Kidney (tissue), 14 donors: ENCODE results near the gene BCLAF1. TPM values are rescaled to one million over a fixed set of nuclear protein-coding genes. Genes with fewer than 3 reads are reported as not detected.
"Not testable (repeated sequence)": the region's sequence is repeated elsewhere in the genome, so short reads cannot be mapped to it uniquely, and the experiment has no call there.

Source experiments
- DNase-seq, 5 donors: peaks; one replicate each; pipeline ENCODE4 v3.0.0-alpha.2; 2013 to 2020
- FAIRE-seq: peaks from 2 replicates; lab custom pipeline; 2012; peaks lifted over from hg19 to GRCh38; lab: Jason Lieb, UNC
- H3K27ac ChIP-seq, 2 donors: one replicate each; pipeline ENCODE4 v1.7.0; 2013; ENCODE audit warnings: low read depth in 2 of 2, low read length in 2 of 2, inconsistent platforms in 1 of 2
- H3K27me3 ChIP-seq: one replicate; pipeline ENCODE4 v1.7.1; 2013; ENCODE audit warnings: low read length, inconsistent platforms; ENCODE audit not compliant: control insufficient read depth, insufficient read depth
- H3K36me3 ChIP-seq, 3 donors: one replicate each; pipeline versions ENCODE4 v1.7.0 to v1.7.1; 2013; ENCODE audit warnings: low read length in 3 of 3, control low read depth in 1 of 3, inconsistent platforms in 1 of 3; ENCODE audit not compliant: insufficient read depth in 3 of 3, control insufficient read depth in 2 of 3
- H3K4me1 ChIP-seq, 3 donors: one replicate each; pipeline versions ENCODE4 v1.7.0 to v1.7.1; 2013; ENCODE audit warnings: low read length in 3 of 3, inconsistent platforms in 1 of 3, low read depth in 1 of 3; ENCODE audit not compliant: control insufficient read depth in 2 of 3, insufficient read depth in 2 of 3
- H3K4me3 ChIP-seq, 3 donors: one replicate each; pipeline versions ENCODE4 v1.7.0 to v1.8.1; 2013; ENCODE audit warnings: low read length in 3 of 3, control low read depth in 1 of 3, inconsistent platforms in 1 of 3
- H3K9ac ChIP-seq, 3 donors: one replicate each; pipeline versions ENCODE4 v1.7.0 to v1.7.1; 2013; ENCODE audit warnings: low read length in 3 of 3, control low read depth in 1 of 3, inconsistent platforms in 1 of 3
- H3K9me3 ChIP-seq, 3 donors: one replicate each; pipeline versions ENCODE4 v1.7.0 to v1.7.1; 2013; ENCODE audit warnings: low read length in 3 of 3, control low read depth in 1 of 3, inconsistent platforms in 1 of 3; ENCODE audit not compliant: control insufficient read depth in 2 of 3, insufficient read depth in 1 of 3
- intact Hi-C: fragments of 100-400 bp; cut with DNase I; formaldehyde crosslinking; loops from one replicate; pipeline ENCODE4 v1.11.1; 2022
- polyA plus RNA-seq: library from polyadenylated mRNA; stranded (reverse); fragments of 350-450 nt; fragmentation: Illumina TruSeq; extraction: RNeasy Lipid Tissue Mini Kit (QIAGEN cat#74804); gene quantifications from one replicate; pipeline ENCODE4 v1.2.3, GENCODE V29; 2014; ENCODE audit warnings: low read depth, low replicate concordance; ENCODE audit not compliant: insufficient read depth
- total RNA-seq: library from RNA; stranded (reverse); fragmentation: NEBNext Ultra II Directional; extraction: Animal tissue kit (Norgen Biotek cat#: 25700); gene quantifications from one replicate; pipeline ENCODE4 v1.2.1, GENCODE V29; 2021
- TF ChIP-seq, protein P1 (sequence below): IDR thresholded peaks from 3 replicates; pipeline ENCODE4 v1.5.1; 2012; ENCODE audit warnings: mild to moderate bottlenecking, moderate library complexity, borderline replicate concordance; ENCODE audit not compliant: insufficient read depth; ENCODE audit errors: extremely low read depth
- donor health status: control.
- donor health status: control.
- donor health status: control.
- donor health status: control.
- donor health status: control.
- donor health status: DM: yes; HTN: yes; CAD: no.
- donor health status: Normal renal cell carcinoma (clear cell type).

Gene BCLAF1
- total and polyA plus RNA-seq, 2 donors from 2014 or later, result 18.3 to 132 TPM

DNA sequence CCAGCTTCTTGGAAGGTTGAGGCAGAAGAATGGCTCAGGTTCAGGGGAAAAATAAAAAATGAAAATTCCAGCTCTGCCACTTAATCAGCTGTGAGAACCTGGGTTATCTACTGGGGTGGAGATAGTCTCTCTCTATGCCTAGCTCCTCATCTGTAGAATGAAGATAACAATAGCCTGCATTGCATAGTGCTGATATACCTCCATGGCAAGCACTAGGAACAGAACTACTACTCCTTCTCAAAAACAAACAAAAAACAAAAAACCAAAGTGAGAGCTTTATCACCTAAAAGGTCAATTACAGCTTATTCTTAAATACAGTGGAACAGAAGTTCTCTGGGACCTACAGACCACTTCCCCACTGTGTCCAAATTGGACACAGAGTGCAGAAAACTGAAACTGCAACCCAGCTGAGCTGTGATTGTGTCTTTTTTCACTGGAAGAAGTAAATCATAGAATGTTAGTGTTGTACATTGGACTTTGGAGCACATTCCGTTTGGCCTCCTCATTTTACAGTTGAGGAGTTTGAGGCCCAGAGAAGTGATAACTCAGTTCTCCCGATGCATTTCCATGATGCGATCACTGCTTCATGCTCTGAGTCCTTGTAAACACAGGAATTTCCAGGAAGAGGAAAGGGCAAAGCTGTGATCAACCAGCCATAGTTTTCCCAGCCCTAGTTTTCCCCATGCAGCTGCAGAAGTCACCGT is 62.8 kb downstream of the BCLAF1 start:
- H3K27ac ChIP-seq, result peak overlapping the region; percentile 3 to 45
- TF ChIP-seq, protein P1, sequence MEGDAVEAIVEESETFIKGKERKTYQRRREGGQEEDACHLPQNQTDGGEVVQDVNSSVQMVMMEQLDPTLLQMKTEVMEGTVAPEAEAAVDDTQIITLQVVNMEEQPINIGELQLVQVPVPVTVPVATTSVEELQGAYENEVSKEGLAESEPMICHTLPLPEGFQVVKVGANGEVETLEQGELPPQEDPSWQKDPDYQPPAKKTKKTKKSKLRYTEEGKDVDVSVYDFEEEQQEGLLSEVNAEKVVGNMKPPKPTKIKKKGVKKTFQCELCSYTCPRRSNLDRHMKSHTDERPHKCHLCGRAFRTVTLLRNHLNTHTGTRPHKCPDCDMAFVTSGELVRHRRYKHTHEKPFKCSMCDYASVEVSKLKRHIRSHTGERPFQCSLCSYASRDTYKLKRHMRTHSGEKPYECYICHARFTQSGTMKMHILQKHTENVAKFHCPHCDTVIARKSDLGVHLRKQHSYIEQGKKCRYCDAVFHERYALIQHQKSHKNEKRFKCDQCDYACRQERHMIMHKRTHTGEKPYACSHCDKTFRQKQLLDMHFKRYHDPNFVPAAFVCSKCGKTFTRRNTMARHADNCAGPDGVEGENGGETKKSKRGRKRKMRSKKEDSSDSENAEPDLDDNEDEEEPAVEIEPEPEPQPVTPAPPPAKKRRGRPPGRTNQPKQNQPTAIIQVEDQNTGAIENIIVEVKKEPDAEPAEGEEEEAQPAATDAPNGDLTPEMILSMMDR, result no peak
- intact Hi-C loops, result no loop called here
- peaks cover 0 to 10% (median 5%) of the 10 kb centered on the region in 3 donors for H3K4me1 ChIP-seq
- no peaks in the 10 kb centered on the region for H3K27me3 ChIP-seq
- H3K36me3 ChIP-seq, result no peaks in the 10 kb centered on the region
- FAIRE-seq (no peak), DNase-seq (peak in 4 of 5 donors; percentile 17 to 73 (median 50))
- H3K9me3 ChIP-seq, result no peaks in the 10 kb centered on the region
- peak overlapping the region in 2 of 3 donors; percentile 46 to 78 for H3K4me3 ChIP-seq
- peak overlapping the region in 2 of 3 donors; percentile 23 to 59 for H3K9ac ChIP-seq

GRCh38 chr6:136226027-136226673 is 63.5 kb downstream of the BCLAF1 start:
- Histone ChIP-seq H3K36me3 (no peaks in the 10 kb centered on the region), H3K9ac (peak overlapping the region in 2 of 3 donors; percentile 23 to 59), H3K4me1 (peaks cover 0 to 10% (median 5%) of the 10 kb centered on the region in 3 donors), H3K9me3 (no peaks in the 10 kb centered on the region), H3K27ac (peak overlapping the region in 1 of 2 donors; percentile 3), H3K4me3 (peak overlapping the region in 2 of 3 donors; percentile 46 to 78), H3K27me3 (no peaks in the 10 kb centered on the region)
- peak in 4 of 5 donors; percentile 47 to 70 (median 62) for DNase-seq
- intact Hi-C loops, result no loop called here
- TF ChIP-seq, protein P1, result peak; percentile 100
- peak; percentile 45 for FAIRE-seq

GRCh38 chr6:136225496-136225895 is 64.2 kb downstream of the BCLAF1 start:
- no peak overlapping the region for H3K9ac ChIP-seq
- no peaks in the 10 kb centered on the region for H3K27me3 ChIP-seq
- H3K36me3 ChIP-seq, result no peaks in the 10 kb centered on the region
- DNase-seq, result no peak
- FAIRE-seq, result no peak
- no peak overlapping the region for H3K4me3 ChIP-seq
- intact Hi-C loops, result no loop called here
- peaks cover 0 to 10% (median 5%) of the 10 kb centered on the region in 3 donors for H3K4me1 ChIP-seq
- H3K9me3 ChIP-seq, result no peaks in the 10 kb centered on the region
- H3K27ac ChIP-seq, result no peak overlapping the region
- TF ChIP-seq, protein P1, result no peak

DNA sequence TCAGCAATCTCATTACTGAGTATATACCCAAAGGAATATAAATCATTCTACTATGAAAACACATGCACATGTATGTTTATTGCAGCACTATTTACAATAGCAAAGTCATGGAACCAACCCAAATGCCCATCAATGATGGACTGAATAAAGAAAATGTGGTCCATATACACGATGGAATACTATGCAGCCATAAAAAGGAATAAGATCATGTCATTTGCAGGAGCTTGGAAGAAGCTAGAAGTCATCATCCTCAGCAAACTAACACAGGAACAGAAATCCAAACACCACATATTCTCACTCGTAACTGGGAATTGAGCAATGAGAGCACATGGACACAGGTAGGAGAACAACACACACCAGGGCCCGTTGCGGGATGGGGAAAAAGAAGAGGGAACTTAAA is 64.7 kb downstream of the BCLAF1 start:
- intact Hi-C loops, H3K9ac ChIP-seq, H3K27me3 ChIP-seq, H3K36me3 ChIP-seq, FAIRE-seq, DNase-seq, H3K27ac ChIP-seq, H3K9me3 ChIP-seq, H3K4me3 ChIP-seq: not testable (repeated sequence)
- peaks cover 0 to 10% (median 5%) of the 10 kb centered on the region in 3 donors for H3K4me1 ChIP-seq
